Astrocyte of the cerebellum (primary cell): ENCODE results near the gene RBPJL.

Experiments
- DNase-seq: peaks from one replicate; pipeline ENCODE4 v3.0.0-alpha.2; 2011; ENCODE audit warnings: low read depth
- H3K4me3 ChIP-seq: 2 replicates; pipeline ENCODE4 v1.5.1; 2011; ENCODE audit warnings: mild to moderate bottlenecking, low read depth, low read length, moderate library complexity
- CTCF ChIP-seq: IDR thresholded peaks from 2 replicates; pipeline ENCODE4 v1.5.1; 2012; ENCODE audit warnings: low read length, low read depth, moderate library complexity, mild to moderate bottlenecking; ENCODE audit errors: missing control alignments
- in situ Hi-C: cut with HindIII; loops from 2 replicates; pipeline ENCODE4 v1.10.0; 2017; ENCODE audit warnings: low sequenced_read_pairs

The RBPJL gene

GRCh38 chr20:45297786-45298497 lies 8.7 kb upstream of the RBPJL start:
- in situ Hi-C loops = loop anchor here (25.0 kb wide), 1 partner anchor 286 kb away; no protein-coding TSS in a partner anchor
- no peak overlapping the region for H3K4me3 ChIP-seq
- TF ChIP-seq CTCF = no peak
- DNase-seq = no peak

GRCh38 chr20:45299786-45300185 lies 6.9 kb upstream of the RBPJL start:
- in situ Hi-C loops = loop anchor here (25.0 kb wide), 1 partner anchor 287 kb away; no protein-coding TSS in a partner anchor
- H3K4me3 ChIP-seq = no peak overlapping the region
- DNase-seq = no peak
- no peak for TF ChIP-seq CTCF

- no peak overlapping the region for H3K4me3 ChIP-seq
- in situ Hi-C loops = no loop called here
- peak; percentile 42 for TF ChIP-seq CTCF
- DNase-seq = no peak
Measured at GRCh38 chr20:45300961-45301360, 5.7 kb upstream of the RBPJL start.

- DNase-seq = no peak
- TF ChIP-seq CTCF = no peak
- in situ Hi-C loops = no loop called here
- no peak overlapping the region for H3K4me3 ChIP-seq
Measured at GRCh38 chr20:45301824-45302271, 4.8 kb upstream of the RBPJL start.

GRCh38 chr20:45303586-45304463 lies 2.8 kb upstream of the RBPJL start:
- no peak for DNase-seq
- no peak for TF ChIP-seq CTCF
- no peak overlapping the region for H3K4me3 ChIP-seq
- in situ Hi-C loops = no loop called here

- in situ Hi-C loops = no loop called here
- TF ChIP-seq CTCF = no peak
- no peak for DNase-seq
- H3K4me3 ChIP-seq = no peak overlapping the region
Measured at GRCh38 chr20:45304464-45304999, 2.1 kb upstream of the RBPJL start.
